Neural cell (in vitro differentiated cells): ENCODE results near the gene PIGM.

Source experiments
- EZH2 ChIP-seq: fragments of 200-600, 300-800 bp; shearing (Covaris generic), sonication (generic); IDR thresholded peaks from 2 replicates; pipeline ENCODE4 v1.6.1; 2014; ENCODE audit warnings: antibody characterized with exemption, low read length, borderline replicate concordance, mild to moderate bottlenecking; ENCODE audit not compliant: insufficient read depth, poor library complexity, severe bottlenecking
- MXI1 ChIP-seq: fragments of 450-650 bp; conservative IDR thresholded peaks from 2 replicates; pipeline ENCODE4 v1.6.1; 2014; ENCODE audit warnings: antibody characterized with exemption, mild to moderate bottlenecking; ENCODE audit not compliant: poor library complexity, severe bottlenecking
- POLR2AphosphoS5 ChIP-seq: IDR thresholded peaks from 2 replicates; pipeline ENCODE4 v1.6.1; 2012
- TF ChIP-seq, protein P1 (sequence below): fragments of 450-650 bp; IDR thresholded peaks from 2 replicates; pipeline ENCODE4 v1.5.1; 2014; ENCODE audit warnings: antibody characterized with exemption, mild to moderate bottlenecking, moderate library complexity; ENCODE audit not compliant: poor library complexity, severe bottlenecking

DNA sequence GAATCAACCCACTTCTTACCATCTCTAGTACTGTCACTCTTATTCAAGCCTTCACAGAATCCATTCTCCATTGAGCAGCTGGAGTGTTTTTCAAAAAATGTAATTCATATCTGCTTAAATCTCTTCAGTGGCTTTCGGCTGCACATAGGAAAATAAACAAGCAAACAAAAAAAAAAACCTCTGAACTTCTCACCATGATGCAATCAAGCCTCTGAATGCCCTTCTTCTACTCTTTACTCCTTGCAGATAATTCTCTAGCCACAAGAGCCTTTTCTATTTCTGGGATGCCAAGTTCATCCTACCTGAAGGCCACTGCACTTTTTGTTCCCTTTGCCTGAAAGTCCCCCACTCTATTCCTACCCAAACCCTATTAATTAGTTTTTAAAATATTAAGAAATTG lies 14.2 kb downstream of the PIGM start:
- TF ChIP-seq EZH2 (no peak), MXI1 (no peak), POLR2AphosphoS5 (no peak)
- TF ChIP-seq, protein P1, sequence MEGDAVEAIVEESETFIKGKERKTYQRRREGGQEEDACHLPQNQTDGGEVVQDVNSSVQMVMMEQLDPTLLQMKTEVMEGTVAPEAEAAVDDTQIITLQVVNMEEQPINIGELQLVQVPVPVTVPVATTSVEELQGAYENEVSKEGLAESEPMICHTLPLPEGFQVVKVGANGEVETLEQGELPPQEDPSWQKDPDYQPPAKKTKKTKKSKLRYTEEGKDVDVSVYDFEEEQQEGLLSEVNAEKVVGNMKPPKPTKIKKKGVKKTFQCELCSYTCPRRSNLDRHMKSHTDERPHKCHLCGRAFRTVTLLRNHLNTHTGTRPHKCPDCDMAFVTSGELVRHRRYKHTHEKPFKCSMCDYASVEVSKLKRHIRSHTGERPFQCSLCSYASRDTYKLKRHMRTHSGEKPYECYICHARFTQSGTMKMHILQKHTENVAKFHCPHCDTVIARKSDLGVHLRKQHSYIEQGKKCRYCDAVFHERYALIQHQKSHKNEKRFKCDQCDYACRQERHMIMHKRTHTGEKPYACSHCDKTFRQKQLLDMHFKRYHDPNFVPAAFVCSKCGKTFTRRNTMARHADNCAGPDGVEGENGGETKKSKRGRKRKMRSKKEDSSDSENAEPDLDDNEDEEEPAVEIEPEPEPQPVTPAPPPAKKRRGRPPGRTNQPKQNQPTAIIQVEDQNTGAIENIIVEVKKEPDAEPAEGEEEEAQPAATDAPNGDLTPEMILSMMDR = no peak
